NCI-H1930 (cell line): ENCODE results near the gene PCSK2.
A peak's percentile ranks its signal among the peaks of the same experiment; 100 is the strongest.

ENCODE experiments used
- DNase-seq, 2 experiments: peaks; one replicate each; lab custom pipeline; 2025; lab: John Stamatoyannopoulos, UW

The PCSK2 gene

DNA sequence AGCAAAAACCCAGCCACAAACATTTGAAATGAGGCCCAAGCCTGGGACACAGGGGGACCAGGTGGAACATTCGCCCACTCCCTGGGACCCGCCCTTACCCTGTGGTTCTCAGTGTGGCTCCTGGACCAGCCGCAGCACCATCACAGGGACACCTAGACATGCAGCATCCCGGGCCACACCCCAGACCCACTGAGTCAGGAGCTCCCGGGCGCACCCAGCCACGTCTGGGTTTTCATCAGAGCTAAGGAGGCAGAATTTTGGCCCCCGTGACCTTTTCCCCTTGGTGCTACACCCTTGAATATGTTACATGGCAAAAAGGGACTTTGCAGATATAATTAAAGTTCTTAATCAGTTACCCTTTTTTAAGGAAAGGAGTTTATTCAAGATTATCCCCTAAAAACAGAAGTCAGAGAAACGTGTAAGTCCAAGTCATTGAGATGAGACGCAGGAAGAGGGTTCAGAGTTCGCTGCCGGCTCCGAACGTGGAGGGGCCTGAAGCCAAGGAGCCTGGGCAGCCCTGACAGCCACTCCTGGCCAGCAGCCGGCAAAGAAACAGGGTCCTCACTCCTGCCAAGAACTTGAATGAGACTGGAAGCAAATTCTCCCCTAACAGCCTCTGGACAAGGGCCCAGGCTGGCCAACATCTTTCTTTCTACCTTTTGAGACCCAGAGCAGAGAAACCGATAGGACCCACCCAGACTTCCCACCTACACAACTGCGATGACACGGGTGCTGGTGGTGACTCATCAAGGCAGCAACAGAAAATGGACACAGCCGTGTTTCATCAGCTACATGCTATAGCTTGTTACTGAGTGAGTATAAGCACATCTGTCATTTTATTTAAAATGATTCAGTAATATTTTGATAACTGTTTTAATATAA, 279.0 kb downstream of the PCSK2 start:
- DNase-seq = no peak

DNA sequence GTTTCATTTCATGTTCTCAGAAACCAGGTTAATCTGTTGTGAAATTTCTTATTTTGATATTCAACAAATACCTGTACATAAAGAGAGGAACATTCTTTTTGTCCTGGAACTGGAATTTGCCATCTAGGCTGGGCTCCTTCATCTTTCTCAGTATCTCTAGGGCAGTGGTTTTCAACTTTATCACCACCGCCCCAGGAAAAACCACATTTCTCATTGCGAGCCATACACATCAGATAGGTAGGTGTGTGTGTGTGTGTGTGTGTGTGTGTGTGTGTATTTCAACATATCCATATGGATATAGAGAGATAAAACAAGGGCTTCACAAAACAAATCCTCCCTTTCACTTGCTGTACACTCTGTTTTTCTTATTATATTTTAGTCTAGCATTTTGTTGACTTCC, 280.2 kb downstream of the PCSK2 start:
- no peak for DNase-seq

DNA sequence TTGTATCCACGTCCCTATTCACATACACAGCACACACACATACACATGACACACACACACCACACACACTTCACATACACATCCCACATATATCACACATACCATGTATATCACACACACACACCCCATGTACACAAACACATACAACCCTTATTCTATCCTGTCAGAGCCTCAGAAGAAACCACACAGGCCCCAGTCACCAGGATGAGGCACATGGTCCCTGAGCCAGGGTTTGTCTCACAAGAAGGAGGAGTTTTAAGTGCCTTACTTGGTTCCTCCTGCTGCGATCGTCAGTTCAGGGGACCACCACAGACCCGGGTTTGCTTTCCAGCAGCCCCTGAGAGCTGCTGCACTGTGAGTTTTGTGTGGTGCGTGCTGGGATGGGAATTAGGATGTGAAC, 280.7 kb downstream of the PCSK2 start:
- DNase-seq = no peak

DNA sequence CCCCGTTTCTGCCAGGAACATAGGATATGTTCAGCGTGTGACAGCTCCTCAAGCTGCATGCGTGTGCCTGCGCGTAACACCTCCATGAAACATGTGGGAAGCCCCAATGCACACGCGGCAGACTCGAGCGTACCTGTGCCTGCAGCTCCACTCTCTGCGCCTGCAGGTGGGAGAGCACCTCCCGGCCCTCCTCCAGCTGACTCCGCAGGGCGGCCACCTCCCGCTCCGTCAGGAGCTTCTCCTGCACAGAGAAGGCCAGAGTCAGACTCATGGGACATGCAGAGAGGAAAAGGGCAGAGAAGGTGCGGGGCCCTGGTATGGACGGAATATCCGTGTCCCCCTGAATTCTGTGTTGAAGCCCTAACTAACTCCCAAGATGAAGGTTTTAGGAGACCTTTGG, 281.9 kb downstream of the PCSK2 start:
- DNase-seq = no peak

DNA sequence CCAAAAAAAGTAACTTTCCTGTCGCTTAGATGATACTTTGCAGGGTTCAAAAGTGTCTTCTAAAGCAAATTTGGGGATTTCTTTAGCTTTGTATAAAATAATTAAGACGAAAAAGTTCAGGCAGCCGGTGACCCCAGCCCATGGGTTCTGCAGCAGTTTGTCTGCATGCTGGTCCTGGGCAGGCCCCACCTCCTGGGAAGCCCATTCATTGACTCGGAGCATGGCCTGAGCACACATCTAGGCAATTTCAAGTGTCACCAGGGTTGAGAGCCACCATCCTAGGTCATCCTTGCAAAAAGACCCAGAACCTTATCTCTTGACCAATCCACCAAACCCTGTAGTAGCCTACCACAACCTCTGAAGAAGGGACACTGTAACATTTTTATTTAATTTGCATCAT, 283.7 kb downstream of the PCSK2 start:
- no peak for DNase-seq

DNA sequence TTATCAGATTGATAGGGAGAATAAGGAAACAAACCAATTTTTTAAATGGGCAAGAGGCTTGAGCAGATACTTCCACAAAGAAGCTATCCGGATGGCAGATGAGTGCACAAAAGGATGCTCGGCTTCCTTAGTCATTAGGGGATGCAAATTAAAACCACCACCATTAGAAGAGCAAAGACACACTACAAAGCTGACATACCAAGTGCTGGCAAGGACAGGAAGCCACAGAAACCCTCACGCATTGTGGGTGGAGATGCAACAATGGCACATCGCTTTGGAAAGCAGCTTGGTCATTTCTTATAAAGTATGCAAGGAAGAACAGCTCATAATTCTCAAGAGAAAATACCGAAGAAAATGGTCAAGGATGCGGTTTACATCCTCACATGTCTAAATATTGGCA, 284.6 kb downstream of the PCSK2 start:
- no peak for DNase-seq

DNA sequence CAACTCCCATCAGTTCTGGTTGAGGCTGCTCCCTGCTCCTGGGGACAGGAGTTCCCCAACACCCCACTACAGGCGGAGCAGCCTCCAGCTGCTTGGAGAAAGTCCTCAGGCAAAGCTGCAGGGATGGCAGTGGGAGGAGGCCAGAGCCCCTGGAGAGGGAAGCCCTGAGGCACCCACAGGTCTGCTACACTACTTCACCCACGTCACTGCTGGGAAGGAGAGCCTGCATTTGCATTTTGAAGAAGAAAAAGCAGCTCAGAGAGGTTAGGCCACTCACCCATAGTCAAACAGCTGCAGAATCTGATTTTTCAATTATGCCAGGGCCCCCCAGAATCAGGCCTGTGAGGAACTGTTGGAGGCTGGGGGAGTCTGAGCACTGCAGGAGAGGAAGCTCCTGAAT, 287.1 kb downstream of the PCSK2 start:
- no peak for DNase-seq

DNA sequence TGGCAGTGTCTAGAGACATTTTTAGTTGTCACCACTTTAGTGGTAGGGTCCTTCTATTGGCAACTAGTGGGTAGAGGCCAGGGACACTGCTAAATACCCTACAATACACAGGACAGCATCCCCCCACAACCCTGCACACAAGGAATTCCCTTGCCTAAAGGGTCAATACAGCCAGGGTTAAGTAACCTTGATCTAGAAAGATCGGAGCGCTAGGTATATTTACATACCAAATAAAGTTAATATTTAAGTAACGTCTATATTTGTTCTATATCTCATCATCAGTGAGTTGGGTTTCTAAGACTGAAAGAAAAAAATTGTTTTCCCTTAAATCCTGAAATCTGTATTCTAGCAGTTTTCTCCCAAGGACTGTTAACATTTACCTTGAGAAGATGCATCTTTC, 288.2 kb downstream of the PCSK2 start:
- no peak for DNase-seq

DNA sequence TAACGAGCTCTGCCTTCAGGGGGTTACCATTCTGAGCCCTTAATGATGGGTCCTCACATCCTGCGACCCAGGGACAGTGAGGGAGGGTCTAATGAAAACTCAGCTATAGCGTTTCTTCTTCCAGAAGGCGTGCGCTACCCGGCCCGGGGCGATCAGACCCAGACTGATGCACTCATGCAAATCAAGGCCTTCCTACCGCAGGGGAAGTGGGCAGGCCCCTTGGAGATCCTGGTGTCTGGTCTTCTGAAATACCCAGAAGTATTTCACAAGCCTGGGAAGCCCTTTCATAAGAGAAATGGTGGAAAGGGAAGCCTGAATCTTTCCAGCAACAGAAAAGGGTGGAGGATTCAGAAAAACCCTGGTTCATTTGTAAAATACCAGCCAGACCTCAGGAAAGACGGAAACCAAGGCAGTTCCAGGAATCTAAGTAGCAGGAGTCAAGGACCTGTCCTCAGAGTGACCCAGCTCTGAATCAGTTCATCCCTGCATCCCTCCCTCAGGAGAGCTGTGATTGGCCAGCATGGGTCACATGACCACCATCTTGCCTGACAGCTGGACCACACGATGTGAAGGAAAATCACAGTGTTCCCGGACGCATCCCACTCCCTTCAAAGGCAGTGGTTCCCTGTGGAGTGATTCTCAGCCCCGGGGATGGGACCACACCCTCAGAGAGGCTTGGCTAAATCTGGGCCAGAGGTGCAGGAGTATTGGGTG, 291.7 kb downstream of the PCSK2 start:
- no peak for DNase-seq

DNA sequence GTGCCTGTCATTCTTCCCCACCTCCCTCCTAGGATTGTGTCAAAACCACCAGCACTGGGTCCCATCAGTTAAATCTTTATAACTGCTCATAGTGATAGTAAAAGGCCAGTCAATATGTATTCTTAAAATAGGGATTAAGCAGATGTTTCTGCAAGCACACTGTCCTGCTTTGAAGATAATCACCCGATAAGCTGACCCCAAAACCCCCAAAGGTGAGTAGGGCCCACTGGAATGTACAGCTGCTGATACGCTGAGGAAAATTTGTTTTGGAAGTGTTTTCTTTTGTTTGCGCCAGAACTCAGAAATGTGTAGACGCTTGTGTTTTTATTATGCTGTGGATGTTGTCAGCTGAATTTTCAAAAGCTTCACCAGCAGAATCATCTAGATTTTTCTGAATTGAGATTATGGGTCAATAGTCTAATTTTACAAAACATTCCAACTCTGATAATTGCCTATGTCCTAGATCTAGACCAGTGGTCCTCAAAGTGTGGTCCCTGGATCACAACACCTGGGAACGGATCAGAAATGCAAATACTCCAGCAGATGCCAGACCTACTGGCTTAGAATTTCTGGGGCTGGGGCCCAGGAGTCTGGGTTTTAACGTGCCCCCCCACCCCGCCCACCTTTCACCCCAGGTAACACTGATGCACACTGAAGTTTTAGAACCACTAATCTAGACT, 292.9 kb downstream of the PCSK2 start:
- DNase-seq = no peak

DNA sequence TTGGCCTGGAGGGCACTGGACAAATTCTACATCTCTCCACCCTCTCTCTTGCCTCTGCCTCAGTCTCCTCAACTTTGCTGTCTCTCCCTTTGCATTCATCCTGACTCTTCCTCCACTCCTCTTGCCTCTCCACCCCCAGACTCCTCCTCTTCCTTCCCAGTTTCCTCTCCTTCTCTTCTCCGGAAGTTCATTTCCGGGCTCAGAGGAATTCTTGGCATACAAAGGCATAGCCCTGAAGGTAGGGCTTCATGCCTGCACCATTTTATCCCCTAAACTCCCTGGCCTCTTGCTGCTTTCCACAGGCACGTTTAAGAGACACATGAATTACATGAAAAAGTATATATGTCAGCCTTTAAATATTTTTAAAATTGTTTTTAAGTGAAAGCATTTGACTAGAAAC, 293.7 kb downstream of the PCSK2 start:
- no peak for DNase-seq

DNA sequence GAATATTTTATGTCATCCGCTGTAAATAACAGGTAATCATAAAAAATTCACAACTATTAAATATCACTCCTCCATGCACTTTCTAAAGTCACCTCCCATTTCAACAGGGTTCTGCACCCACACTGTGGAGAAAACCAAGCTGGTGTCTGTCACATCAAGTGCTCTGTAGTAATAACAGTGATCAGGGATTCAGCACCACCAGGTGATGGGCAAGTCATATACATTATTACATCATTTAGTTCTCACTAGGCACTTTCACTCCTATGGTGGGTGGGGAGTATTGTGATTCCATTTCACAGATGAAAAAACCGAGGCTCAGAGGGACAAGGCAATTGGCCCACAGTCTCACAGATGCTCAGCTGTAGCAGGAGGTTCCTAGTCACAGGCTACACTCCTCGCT, 295.7 kb downstream of the PCSK2 start:
- DNase-seq = no peak

DNA sequence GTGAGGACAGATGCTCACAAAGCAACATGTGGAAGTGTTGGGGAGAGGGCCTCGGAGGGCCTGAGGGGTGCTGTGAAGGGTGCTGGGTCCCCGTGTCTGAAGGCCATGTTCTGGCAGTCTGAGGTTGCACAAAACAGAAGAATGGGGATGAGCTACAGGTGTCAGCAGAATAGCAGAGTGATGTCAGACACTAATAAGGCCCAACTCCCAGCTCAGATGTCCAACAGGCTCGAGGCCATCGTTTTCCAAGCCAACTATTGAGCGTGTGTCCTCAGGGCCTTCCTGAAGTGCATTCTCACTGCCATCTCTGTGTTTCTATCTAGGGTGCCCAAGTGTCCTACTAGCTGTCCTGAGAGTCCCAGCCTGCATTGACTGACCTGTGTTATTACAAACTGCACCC, 296.5 kb downstream of the PCSK2 start:
- no peak for DNase-seq

DNA sequence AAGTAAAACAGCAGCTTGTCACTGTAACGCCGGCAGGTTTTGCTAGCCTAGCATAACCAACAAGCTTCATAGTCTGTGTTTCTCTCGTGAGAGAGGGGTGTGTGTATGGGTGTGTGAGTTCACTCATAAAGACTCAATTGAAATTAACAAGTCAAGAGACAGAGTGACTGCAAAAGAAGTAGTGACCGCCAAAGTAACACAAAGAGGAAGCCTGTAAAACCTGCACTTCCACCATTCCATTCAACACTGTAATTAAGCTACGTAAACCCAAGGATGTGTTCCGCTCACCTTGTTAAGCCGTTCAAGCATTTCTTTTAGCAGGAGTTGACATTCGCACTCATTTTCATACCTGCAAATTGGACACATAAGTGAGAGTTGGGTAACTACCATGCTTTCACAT, 297.7 kb downstream of the PCSK2 start:
- no peak for DNase-seq

DNA sequence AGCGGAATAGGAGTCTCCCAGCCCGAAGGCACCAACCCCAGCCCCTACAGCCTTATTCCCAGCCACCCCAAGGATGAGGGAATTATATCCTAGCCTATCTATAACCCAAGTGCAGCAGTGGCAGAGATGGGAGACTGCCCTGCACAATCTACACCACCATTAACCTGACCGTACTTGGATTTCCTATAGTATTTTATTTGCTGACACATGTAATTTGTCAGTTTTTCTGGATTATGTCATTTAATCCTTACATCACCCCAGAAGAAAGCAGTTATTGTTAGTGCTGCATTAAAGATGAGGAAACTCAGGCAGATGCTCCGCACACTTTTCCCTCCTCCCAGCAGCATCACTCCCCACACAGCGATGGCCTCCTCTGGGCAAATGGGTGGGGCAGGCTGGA, 298.3 kb downstream of the PCSK2 start:
- no peak for DNase-seq

DNA sequence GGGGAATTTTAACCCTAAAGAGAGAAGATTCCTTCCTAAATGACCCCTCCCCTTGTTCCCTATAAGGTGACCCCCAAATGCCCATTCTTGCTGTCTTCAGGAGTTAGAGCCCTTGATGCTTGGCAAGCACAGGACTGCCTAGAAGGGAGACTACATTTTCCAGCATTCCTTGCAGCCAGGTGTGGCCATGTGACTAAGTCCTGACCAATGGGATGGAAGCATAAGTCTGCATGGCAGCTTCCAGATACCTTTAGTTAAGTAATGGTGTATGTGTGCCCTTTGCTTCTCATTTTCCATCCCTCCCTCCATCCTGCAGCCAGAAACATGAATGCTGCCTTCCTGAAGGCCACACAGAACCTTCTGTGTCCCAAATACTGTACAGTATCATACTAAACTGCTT, 298.8 kb downstream of the PCSK2 start:
- DNase-seq = peak; percentile 17

DNA sequence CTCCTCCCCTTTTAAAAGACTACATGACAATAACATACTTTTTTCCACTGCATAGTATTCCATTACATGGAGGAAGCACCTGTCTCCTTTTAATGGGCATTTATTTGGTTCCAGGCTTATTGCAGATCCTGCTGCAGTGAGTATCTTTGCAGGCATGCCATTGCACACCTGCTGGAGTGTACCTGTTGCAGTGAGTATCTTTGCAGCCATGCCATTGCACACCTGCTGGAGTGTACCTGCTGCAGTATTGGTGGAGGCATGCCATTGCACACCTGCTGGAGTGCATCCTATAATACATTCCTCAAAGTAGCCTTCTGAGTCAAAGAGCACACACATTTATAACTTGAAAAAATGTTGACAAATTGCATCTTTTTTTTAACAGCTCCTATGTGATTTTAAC, 302.7 kb downstream of the PCSK2 start:
- no peak for DNase-seq

DNA sequence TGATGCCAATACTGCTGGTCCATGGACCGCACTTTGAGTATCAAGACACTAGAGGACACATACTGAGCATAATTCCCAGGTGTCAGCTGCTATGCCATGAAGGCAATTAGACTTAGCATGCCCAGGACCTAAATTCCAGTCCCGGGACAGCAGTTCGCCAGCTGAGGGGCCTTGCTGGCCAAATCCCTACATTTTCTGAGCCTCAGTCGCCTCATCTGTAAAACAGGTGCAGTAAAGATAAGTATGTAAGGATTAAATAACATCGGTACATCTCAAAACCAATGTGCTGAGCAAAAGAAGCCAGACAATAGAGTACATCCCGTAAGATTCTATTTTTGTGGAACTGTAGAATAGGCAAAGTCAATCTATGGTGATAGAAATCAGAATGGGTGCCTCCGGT, 303.3 kb downstream of the PCSK2 start:
- DNase-seq = no peak

DNA sequence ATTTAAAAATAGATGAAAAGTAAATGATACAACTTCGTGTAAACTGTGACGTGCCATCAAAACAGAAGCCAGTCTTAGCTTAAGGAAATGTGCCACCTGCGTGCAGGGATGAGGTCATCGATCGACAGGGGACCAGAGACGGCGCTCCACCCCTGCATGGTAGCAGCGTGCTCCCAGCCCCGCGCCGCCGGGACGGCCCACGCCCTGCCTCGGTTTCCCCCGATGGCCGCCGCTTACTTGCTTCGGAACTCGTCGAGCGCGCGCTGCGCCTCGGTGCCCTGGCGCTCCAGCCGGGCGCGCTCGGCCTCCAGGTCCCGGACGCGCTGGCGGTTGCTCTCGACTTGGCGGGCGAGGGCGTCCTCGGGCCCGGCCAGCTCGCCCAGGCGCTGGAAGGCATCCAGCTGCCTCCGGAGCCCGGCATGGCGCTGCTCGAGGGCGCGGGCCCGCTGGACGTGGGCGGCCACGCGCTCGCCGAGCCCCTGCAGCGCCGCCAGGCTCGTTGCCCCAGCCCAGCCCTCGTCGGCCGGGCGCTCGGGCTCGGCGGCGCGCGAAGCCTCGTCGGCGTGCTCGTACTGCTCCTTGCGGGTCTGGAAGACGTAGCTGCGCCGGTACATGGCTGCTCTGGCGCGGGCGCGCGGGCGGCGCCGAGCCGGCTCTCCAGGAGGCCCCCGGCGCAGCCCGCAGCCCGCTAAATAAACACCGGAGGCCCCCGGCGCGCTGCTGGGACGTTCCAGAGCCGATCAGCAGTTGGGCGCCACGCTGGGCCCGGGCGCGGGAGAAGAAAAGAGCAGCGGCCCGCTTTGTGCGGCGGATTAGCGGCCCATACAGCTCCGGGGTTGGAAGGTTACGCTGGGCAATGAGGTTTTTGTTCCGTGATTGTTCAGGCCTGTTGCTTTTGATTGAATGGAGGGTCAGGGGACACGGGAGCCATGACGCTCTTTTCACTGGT, 304.1 kb downstream of the PCSK2 start, which contains the start of gene BFSP1:
Gene BFSP1 (minus strand): TSS at position 664 of the 949 bp plus-strand sequence. CDS start 50 bp downstream, at position 614.
- peak; percentile 44 for DNase-seq

DNA sequence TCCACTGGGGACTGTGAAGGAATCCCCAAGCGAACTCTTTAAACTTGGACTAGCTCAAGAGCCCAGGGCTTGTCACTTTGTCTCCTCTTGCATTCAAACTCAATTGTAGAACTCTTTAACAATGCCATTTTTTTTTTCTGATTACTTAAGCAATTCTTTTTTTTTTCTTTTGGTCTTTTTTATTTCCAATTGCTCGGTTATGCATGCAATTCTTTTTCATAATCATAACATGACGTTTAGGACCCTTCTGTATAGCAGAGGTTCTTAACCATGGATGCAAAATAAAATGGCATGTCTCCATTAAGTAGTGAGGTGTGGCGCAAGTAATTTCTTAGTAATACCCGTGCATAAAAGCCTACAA, 304.8 kb downstream of the PCSK2 start:
- DNase-seq = no peak

DNA sequence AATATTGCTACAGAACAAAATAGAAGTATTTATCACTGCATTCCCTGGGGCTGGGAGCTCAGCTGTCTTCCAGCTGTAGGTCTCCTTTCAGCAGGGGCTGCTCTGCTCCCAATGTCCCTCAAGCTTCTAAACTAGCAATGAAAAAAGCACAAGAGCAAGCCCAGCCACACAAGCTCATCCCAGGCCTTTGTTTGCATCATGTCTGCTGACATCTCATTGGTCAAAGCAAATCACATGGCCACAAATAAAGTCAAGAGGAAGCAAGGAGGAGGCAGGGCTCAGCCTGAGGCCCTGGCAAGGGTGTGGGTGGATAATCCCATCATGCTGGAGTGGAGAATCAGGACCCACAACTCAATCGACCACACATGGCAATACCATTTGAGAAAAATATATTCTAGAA, 306.6 kb downstream of the PCSK2 start:
- DNase-seq = peak in 1 of 2 experiments; percentile 12

DNA sequence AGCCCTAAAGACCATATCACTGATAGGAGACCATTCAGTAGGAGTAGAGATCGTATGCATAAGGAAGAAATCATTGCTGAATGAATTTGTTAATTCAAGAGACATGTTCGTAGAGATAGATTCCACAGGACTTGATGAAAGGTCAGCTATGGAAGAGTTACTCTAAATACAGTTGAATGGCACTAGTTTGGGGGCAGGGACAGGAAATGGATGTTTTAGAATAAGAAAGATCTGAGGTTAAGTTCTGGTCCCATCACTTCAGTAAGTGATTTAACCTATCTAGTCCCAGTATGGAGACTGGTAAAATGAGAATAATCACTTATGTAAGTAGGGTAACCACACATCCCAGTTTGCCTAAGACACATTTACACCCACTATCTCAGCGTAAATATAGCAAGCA, 307.2 kb downstream of the PCSK2 start:
- no peak for DNase-seq
